Stimulated activated CD4-positive, alpha-beta T cell treated with anti-CD3 and anti-CD28 coated beads, TNF-alpha, amount 100 ng/mL, for 24 hours (primary cell): ENCODE data around the gene GIMAP4.
A peak's percentile ranks its signal among the peaks of the same experiment; 100 is the strongest.
"Not testable (repeated sequence)": the region's sequence is repeated elsewhere in the genome, so short reads cannot be mapped to it uniquely, and the experiment has no call there.

ENCODE experiments used
- DNase-seq, 3 experiments: peaks; one replicate each; pipeline ENCODE4 v3.0.0-alpha.2; 2020; ENCODE audit warnings: low read depth in 3 of 3

GIMAP4 gene

DNA sequence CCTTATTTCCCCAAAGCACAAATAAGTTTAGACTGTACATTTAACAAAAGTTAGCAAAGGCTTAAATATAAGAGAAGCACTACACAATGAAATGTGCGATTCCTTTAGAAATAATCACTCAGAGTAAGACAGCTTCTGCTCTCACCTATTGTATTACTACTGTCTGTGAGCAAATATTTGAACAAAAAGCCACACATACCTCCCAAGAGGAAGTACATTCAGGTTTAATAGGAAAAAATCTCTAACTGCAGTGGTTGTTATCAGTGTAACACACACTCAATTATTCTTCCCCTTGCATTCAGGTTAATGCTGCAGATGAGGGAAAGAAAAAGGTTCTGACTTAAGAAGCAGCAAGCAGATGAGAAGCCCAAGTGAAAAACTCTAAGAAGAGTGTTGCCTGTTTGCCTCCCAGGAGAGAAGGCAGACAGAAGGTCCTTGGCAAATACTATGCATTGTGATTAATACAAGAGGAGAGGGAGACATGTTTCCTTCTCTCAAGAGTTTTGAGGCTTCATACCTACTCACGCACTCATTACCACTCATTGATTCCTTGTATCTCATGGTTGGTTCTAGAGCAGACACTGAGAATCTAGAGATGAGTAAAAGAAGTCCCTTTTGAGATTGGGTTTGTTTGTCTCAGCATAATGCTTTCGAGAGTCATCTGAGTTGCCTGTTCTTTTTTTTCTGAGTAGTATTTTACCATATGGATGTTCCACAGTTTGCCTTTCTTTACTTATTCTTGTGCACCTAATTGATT lies 13.6 kb downstream of the GIMAP4 start:
- DNase-seq: no peak

DNA sequence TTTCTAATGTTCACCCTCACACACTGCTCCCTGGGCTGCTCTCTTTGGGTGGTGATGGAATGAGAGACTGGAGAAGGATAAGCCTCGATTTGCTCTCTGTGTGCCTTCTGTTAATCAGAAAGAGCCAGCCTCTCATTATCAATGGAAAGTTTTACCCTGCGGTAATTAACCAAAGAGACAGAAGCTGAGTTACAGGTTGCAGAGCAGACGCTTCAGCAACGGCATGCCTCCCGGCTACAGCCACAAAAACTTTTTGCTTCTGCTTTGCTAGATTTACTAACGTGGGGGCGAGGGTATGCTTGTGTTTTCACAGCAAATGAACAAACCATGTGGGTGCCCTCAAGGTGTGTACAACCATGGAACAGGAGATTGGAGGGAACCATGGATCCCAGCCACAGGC lies 18.0 kb downstream of the GIMAP4 start:
- no peak for DNase-seq

DNA sequence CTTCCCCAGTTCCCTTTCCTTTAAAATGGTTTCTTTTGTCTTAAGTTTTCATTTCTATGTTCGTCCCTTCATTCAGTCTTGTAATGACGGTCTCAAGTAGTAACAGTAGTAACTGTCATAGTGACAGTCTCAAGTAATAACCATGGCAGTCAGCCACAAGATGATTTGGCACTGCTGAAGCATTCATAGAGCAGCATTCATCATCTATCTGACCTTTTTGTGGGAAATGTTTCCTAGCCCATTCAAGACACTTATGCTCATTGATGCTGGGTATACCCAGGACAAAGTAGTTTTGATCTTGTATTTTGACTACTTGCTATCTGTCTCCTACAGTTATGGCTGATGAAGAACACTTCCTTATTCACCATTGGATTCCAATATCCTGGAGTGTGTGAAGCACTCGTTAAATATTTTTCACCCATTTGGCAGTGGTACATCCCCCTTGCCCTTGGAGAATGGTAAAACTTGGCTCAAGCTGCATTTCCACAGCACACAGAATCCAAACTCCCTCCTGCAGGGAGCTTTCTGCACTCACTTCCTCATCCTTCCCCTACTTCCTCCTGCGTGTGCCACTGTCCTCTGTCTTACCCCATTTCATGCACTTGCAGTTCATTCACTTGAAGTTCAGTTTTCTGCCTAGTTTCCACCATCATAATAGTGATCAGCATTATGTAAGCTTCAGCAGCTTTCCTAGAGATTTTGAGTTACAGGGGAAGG lies 19.0 kb downstream of the GIMAP4 start:
- DNase-seq: no peak

GRCh38 chr7:150586785-150587152 lies 19.6 kb downstream of the GIMAP4 start:
- DNase-seq: no peak

GRCh38 chr7:150587551-150587950 lies 20.4 kb downstream of the GIMAP4 start:
- no peak for DNase-seq

GRCh38 chr7:150594805-150595204 lies 27.6 kb downstream of the GIMAP4 start:
- DNase-seq: no peak

DNA sequence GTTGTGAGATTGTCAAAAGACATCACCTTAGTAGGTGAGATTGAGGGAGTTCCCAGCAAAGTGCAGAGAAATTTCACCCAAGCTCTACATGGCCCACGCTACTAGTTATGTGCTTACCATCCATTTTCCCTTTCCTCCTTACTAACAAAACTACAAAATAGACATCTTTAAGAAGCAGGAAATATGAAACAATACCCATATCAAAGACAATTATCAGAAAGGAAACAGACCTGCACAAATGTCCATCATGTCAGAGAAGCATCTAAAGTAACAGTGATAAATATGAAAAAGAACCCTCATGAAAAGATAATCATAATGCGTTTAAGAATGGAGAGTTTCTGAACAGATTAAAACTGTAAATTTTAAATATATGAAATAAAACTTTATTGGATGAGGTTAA lies 28.2 kb downstream of the GIMAP4 start:
- DNase-seq: no peak

DNA sequence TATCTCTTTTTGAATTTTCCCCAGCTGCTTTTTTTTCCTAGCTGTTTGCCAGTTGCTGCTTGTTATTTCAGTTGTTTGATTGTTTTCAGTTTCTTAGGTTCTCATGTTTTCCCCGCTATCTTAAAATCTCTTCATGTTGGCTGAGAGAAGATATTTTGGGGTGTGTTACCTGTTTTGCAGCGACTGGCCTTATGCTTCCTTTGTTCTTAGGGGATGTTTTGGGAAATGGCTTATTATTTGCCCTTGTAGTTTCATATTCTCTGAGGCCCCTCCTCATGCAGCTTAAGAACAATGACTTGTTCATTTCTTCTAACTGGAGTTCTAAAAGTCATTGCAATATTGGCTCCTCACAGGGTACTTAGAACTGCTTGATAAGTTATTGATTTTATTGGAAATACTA lies 36.4 kb downstream of the GIMAP4 start:
- not testable (repeated sequence) for DNase-seq

GRCh38 chr7:150610233-150610632 lies 43.0 kb downstream of the GIMAP4 start:
- no peak for DNase-seq

DNA sequence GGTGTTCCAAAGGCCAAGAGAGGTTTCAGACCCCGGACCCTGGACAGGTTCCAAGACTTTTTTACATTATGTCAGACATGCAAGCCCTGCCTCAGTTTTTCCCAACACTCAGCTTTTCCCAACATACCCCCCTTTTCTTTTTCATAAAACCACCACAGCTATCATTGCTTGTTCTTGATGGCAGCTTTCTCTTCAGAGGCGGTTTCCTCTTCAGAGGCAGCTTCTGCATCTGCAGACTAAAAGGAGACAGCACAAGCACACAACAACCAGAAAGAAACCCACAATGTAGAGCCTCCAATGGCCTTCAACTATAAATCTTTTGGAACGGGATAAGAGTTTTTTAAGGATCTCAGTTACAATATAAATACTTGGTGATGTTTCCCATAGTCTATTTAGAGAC lies 45.7 kb downstream of the GIMAP4 start:
- no peak for DNase-seq

DNA sequence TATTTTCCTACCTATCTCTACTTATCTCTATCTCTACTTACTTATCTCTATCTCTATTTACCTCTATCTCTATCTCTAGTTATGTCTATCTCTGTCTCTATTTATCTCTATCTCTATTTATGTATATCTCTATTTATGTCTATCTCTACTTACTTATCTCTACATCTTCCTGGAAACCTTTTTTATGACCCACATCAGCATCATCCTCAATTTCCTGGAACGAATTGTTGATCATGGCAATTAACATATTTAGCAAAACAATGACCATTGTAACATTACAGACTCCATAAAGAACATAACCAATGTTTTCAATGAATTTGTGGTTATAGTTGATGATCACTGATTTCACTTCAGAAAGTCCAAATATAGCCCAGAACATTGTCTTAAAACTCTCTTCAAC lies 46.7 kb downstream of the GIMAP4 start:
- DNase-seq: no peak

DNA sequence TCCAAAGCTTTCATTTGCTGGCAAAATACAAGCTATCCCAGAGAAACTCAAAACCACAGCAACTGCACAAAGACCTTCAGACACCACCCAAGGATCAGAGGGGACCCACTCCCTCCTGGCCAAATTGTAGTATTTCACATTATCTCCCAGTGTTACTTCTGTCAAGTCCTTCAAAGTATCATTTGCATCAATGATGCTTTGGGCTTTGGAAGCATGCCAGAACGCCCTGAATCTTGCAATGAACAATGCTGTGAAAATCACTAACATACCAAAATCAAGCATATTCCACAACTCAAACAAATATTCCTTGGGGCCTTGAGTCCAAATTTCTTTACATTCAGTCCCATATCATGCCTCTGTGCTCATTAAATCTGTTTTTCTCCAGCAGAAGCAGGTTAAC lies 47.2 kb downstream of the GIMAP4 start:
- not testable (repeated sequence) for DNase-seq

DNA sequence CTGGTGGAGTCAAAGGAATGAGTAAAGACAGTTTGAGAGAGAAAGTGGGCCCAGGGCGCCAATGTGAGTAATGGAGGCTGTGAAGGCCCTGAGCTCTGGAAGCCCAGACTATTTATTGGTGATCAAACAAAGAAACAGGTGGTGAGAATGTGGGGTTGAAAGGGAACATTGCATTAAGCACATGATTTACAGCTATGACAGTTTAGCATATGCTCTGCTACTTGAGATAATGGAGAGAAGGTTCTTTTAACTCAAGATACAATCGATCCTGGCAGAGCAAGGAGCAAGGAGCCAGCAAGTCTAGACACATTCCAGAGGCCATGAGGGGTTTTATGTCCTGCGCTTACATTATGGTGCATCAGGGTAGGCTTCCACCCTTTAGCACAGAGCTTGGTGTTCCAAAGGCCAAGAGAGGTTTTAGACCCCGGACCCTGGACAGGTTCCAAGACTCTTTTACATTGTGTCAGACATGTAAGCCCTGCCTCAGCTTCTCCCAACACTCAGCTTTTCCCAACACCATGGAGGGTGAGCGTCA lies 48.1 kb downstream of the GIMAP4 start:
- not testable (repeated sequence) for DNase-seq

DNA sequence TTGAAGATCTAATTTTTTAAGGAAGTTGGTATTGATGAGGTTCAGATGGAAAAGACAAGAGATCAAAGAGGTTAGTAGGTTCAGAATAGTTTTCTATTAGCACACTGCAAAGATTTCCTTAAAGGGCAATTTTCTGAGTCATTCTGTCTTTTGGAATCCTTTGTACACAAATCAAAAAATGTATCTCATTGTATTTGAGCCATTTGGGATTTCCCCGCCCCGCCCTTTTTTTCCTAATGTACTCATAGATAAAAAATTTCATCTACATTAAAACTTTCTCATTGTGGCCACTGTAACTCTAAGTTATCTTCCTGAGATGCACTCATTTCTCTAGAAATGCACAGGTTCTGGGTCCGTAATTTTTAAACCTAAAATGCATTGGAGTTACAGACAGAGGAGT lies 52.9 kb downstream of the GIMAP4 start:
- DNase-seq: peak in 1 of 3 experiments; percentile 32

GRCh38 chr7:150620617-150621371 lies 53.6 kb downstream of the GIMAP4 start:
- no peak for DNase-seq

DNA sequence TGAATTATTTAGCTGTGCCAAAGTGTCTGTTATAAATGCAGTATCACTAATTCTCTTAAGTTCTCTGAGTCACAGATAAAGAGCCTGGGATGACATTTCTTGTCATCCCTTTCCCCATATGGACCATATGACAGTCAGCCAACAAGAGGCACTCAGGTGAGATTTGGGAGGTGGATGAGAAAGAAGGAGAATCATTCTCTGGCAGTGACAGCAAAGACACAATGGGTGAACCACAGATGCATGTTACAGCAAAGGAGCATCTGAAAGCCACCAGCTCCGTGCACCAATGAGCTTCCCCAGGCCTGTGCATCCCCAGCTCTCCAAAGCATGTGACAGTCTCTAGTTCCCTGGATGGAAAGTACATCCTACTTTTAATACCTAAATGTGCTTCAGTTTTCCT lies 54.2 kb downstream of the GIMAP4 start:
- DNase-seq: no peak
